ENCODE results near the gene ADI1. TPM values are rescaled to one million over a fixed set of nuclear protein-coding genes. Genes with fewer than 3 reads are reported as not detected.
A peak's percentile ranks its signal among the peaks of the same experiment; 100 is the strongest.

Gene ADI1
- total and polyA plus RNA-seq, 2 of the 8 experiments (the other 6 are each of a cell fraction or from before 2014, with no cell fraction given): 12.2 to 40.2 TPM

GRCh38 chr2:3447789-3448317, 71.5 kb downstream of the ADI1 start:
- H3K14ac ChIP-seq (ENCODE audit: insufficient read length): no peak overlapping the region
- no peaks in the 10 kb centered on the region for H3K27me3 ChIP-seq (replicated peaks in 1 of 4; ENCODE audit: control insufficient read depth in 3 of 4, extremely low read depth in 1 of 4, insufficient read depth in 3 of 4, low read length in 3 of 4)
- H4K91ac ChIP-seq (replicated peaks; ENCODE audit: insufficient read length, low read length): no peak overlapping the region
- H4K8ac ChIP-seq (ENCODE audit: extremely low read depth, insufficient read depth, low read length): no peak overlapping the region
- peaks cover 6 to 14% (median 10%) of the 10 kb centered on the region in 4 experiments; a peak in 6 of 8 replicates for H3K36me3 ChIP-seq (ENCODE audit: control insufficient read depth in 2 of 4, insufficient read depth in 4 of 4, low read length in 3 of 4)
- H3K18ac ChIP-seq (ENCODE audit: extremely low read depth, low read length): no peak overlapping the region
- no peaks in the 10 kb centered on the region for H3K79me2 ChIP-seq (ENCODE audit: control insufficient read depth in 1 of 2, insufficient read depth in 2 of 2, low read length in 2 of 2)
- no peak overlapping the region for H2BK120ac ChIP-seq (replicated peaks; ENCODE audit: low read depth, low read length)
- no peaks in the 10 kb centered on the region for H3K9me3 ChIP-seq (ENCODE audit: insufficient read depth in 2 of 2, low read depth in 1 of 2, low read length in 1 of 2)
- H3K56ac ChIP-seq (replicated peaks; ENCODE audit: insufficient read length, low read depth, low read length): no peak overlapping the region
- no peak overlapping the region for H2BK20ac ChIP-seq (ENCODE audit: low read length)
- ChIA-PET CTCF (ENCODE audit: partially characterized antibody) (interaction anchor here (2.1 to 4.8 kb wide), 3 partner anchors 13 to 24 kb away, joined by 8 to 23 read pairs (median 18); no protein-coding TSS in a partner anchor), POLR2A (ENCODE audit: partially characterized antibody) (interaction anchor here (0.9 kb wide), 1 partner anchor 14 kb away, joined by 3 read pairs; no protein-coding TSS in a partner anchor)
- H3K23ac ChIP-seq (ENCODE audit: insufficient read length): no peak overlapping the region
- no peak overlapping the region for H3K4ac ChIP-seq (replicated peaks; ENCODE audit: insufficient read length, low read depth, low read length)
- peaks cover 2% of the 10 kb centered on the region; the same call in 1 of the 2 replicates for H3K79me1 ChIP-seq (ENCODE audit: low read depth, low read length)
- H2BK5ac ChIP-seq (ENCODE audit: low read depth, low read length): no peak overlapping the region
- H4K20me1 ChIP-seq (replicated peaks in 1 of 2; ENCODE audit: control insufficient read depth in 1 of 2, insufficient read depth in 2 of 2, low read length in 2 of 2): peaks cover 0 to 5% of the 10 kb centered on the region in 2 experiments
- FAIRE-seq (no peak), DNase-seq (ENCODE audit: low read depth in 1 of 2, low spot score in 2 of 2) (peak in 1 of 2 experiments; percentile 27)
- H3K4me1 ChIP-seq (replicated peaks in 1 of 4; ENCODE audit: control insufficient read depth in 3 of 4, insufficient read depth in 4 of 4, low read length in 3 of 4): peaks cover 0 to 3% (median 0%) of the 10 kb centered on the region in 4 experiments; a peak in 1 of 7 replicates
- H3K23me2 ChIP-seq (ENCODE audit: low read depth, low read length): no peaks in the 10 kb centered on the region
- H4K5ac ChIP-seq (ENCODE audit: insufficient read length, low read depth, low read length): no peak overlapping the region
- no peak overlapping the region for H2AK5ac ChIP-seq (ENCODE audit: low read depth, low read length)
- H3K27ac ChIP-seq (ENCODE audit: low read depth, low read length): no peak overlapping the region
- no peak overlapping the region for H2BK12ac ChIP-seq (ENCODE audit: low read depth, low read length)
- no peak overlapping the region for H3K9ac ChIP-seq (replicated peaks in 1 of 4; ENCODE audit: extremely low read depth in 1 of 4, low read depth in 3 of 4, low read length in 3 of 4)
- no peak overlapping the region for H3K4me2 ChIP-seq (ENCODE audit: insufficient read depth in 1 of 2, low read depth in 2 of 2, low read length in 2 of 2)
- no peak overlapping the region for H2AFZ ChIP-seq (ENCODE audit: low read length)
- no peak overlapping the region for H2BK15ac ChIP-seq (ENCODE audit: low read length)
- WGBS, 2 experiments (ENCODE audit: extremely low coverage in 1 of 2, insufficient coverage in 1 of 2, insufficient read length in 1 of 2, insufficient replicate concordance in 2 of 2, low coverage in 1 of 2, low lambda C conversion rate in 2 of 2, missing lambda C conversion rate in 1 of 2): 76% methylated on average over 9 of the region's 9 CpGs; no CpG with 5 or more reads in 1 of the 2 experiments
- no peak overlapping the region for H3K4me3 ChIP-seq (ENCODE audit: extremely low read depth in 1 of 4, insufficient read depth in 2 of 4, low read depth in 3 of 4, low read length in 4 of 4)
- no peak for TF ChIP-seq TAF7 (optimal IDR thresholded peaks at IDR 0.05; ENCODE audit: borderline replicate concordance, low read depth, low read length)
- TF ChIP-seq CTCF (IDR thresholded peaks at IDR 0.05; ENCODE audit: control extremely low read depth in 1 of 3, insufficient read depth in 1 of 3, low read depth in 1 of 3, low read length in 3 of 3): no peak
- no peak for TF ChIP-seq CEBPB (IDR thresholded peaks at IDR 0.05; ENCODE audit: low read depth, low read length)
- TF ChIP-seq JUND (IDR thresholded peaks at IDR 0.05; ENCODE audit: low read length): no peak
- TF ChIP-seq BACH1 (IDR thresholded peaks at IDR 0.05; ENCODE audit: low read length): no peak
- TF ChIP-seq SIN3A (conservative IDR thresholded peaks at IDR 0.05 in 1 of 2, IDR thresholded peaks at IDR 0.05 in 1 of 2; ENCODE audit: low read depth in 1 of 2, low read length in 2 of 2): no peak
- no peak for TF ChIP-seq CHD1 (IDR thresholded peaks at IDR 0.05; ENCODE audit: low read depth, low read length)
- TF ChIP-seq SP2 (IDR thresholded peaks at IDR 0.05; ENCODE audit: low read length): no peak
- no peak for TF ChIP-seq SP4 (IDR thresholded peaks at IDR 0.05; ENCODE audit: low read length)
- no peak for TF ChIP-seq E2F6 (IDR thresholded peaks at IDR 0.05)

Data from H1 (cell line).